SU-DHL-6 (cell line): ENCODE data around the gene PARN.
"Not testable (repeated sequence)": the region's sequence is repeated elsewhere in the genome, so short reads cannot be mapped to it uniquely, and the experiment has no call there.

Experiments used
- H2AFZ ChIP-seq: fragments of 200-600 bp; sonication (generic); 2 replicates; pipeline ENCODE4 v1.6.1; 2014; ENCODE audit warnings: low read depth, mild to moderate bottlenecking, moderate library complexity, mixed read lengths, antibody characterized with exemption, low read length; ENCODE audit not compliant: severe bottlenecking
- H3F3A ChIP-seq: fragments of 200-600 bp; shearing (Covaris generic); 2 replicates; pipeline ENCODE4 v1.6.0; 2016; ENCODE audit warnings: antibody characterized with exemption, mild to moderate bottlenecking; ENCODE audit not compliant: insufficient read depth
- H3K27ac ChIP-seq: fragments of 200-600 bp; sonication (generic); 2 replicates; pipeline ENCODE4 v1.5.1; 2016; ENCODE audit warnings: low read depth, mild to moderate bottlenecking, low read length, moderate library complexity, mixed read lengths
- H3K27me3 ChIP-seq: fragments of 200-600 bp; sonication (generic), shearing (Covaris generic); 2 replicates; pipeline ENCODE4 v1.6.0; 2014; ENCODE audit warnings: mild to moderate bottlenecking, low read length
- H3K36me3 ChIP-seq: fragments of 200-600 bp; sonication (generic); 2 replicates; pipeline ENCODE4 v1.6.1; 2014; ENCODE audit warnings: mild to moderate bottlenecking, low read length, mixed read lengths
- H3K4me2 ChIP-seq: fragments of 300-600, 200-600 bp; shearing (Covaris generic), sonication (generic); 2 replicates; pipeline ENCODE4 v1.6.0; 2014; ENCODE audit warnings: low read length, low read depth, mild to moderate bottlenecking; ENCODE audit not compliant: poor library complexity, severe bottlenecking
- H3K4me3 ChIP-seq: fragments of 200-600 bp; sonication (generic); 2 replicates; pipeline ENCODE4 v1.5.1; 2014; ENCODE audit warnings: antibody characterized with exemption, low read length, mild to moderate bottlenecking, mixed read lengths; ENCODE audit not compliant: insufficient read depth, poor library complexity, severe bottlenecking
- H3K79me2 ChIP-seq: fragments of 200-600 bp; sonication (generic); 2 replicates; pipeline ENCODE4 v1.6.1; 2014; ENCODE audit warnings: mild to moderate bottlenecking, low read length, moderate library complexity; ENCODE audit not compliant: insufficient read depth
- H3K9ac ChIP-seq: fragments of 200-600 bp; sonication (generic); 2 replicates; pipeline ENCODE4 v1.7.0; 2014; ENCODE audit warnings: mild to moderate bottlenecking, low read length
- H3K9me2 ChIP-seq: fragments of 200-600 bp; sonication (generic); replicated peaks from 2 replicates; pipeline ENCODE4 v1.6.1; 2014; ENCODE audit warnings: low read length; ENCODE audit not compliant: insufficient read depth
- H3K9me3 ChIP-seq: fragments of 200-600 bp; sonication (generic); 2 replicates; pipeline ENCODE4 v1.6.1; 2014; ENCODE audit warnings: low read length, mixed read lengths; ENCODE audit not compliant: insufficient read depth
- H4K20me1 ChIP-seq: fragments of 200-600 bp; sonication (generic); 2 replicates; pipeline ENCODE4 v1.6.1; 2014; ENCODE audit warnings: low read depth, mild to moderate bottlenecking, antibody characterized with exemption, low read length, moderate library complexity, mixed read lengths
- CTCF ChIP-seq: fragments of 200-600 bp; sonication (generic); IDR thresholded peaks from one replicate; pipeline ENCODE4 v1.5.1; 2017; ENCODE audit warnings: antibody characterized with exemption, mild to moderate bottlenecking, low read length, moderate library complexity; ENCODE audit not compliant: insufficient read depth, poor library complexity, severe bottlenecking
- EZH2phosphoT487 ChIP-seq: fragments of 200-600 bp; sonication (generic), shearing (Covaris generic); conservative IDR thresholded peaks from 2 replicates; pipeline ENCODE4 v1.6.1; 2018; ENCODE audit warnings: mild to moderate bottlenecking, antibody characterized with exemption, low read length, moderate library complexity, mixed read lengths

PARN gene

GRCh38 chr16:14420721-14421488 is 209.2 kb downstream of the PARN start:
- H3K9me3 ChIP-seq: no peaks in the 10 kb centered on the region
- no peak overlapping the region for H3K9ac ChIP-seq
- no peak for TF ChIP-seq CTCF
- TF ChIP-seq EZH2phosphoT487: no peak
- H3K4me2 ChIP-seq: no peak overlapping the region
- no peaks in the 10 kb centered on the region for H3K79me2 ChIP-seq
- H3F3A ChIP-seq: no peaks in the 10 kb centered on the region
- H3K27ac ChIP-seq: no peak overlapping the region
- H4K20me1 ChIP-seq: no peaks in the 10 kb centered on the region
- no peaks in the 10 kb centered on the region for H3K9me2 ChIP-seq
- H3K27me3 ChIP-seq: no peaks in the 10 kb centered on the region
- H2AFZ ChIP-seq: no peak overlapping the region
- no peaks in the 10 kb centered on the region for H3K36me3 ChIP-seq
- H3K4me3 ChIP-seq: no peak overlapping the region

GRCh38 chr16:14420243-14420642 is 209.8 kb downstream of the PARN start:
- not testable (repeated sequence) for H3K4me2 ChIP-seq, H3K36me3 ChIP-seq, H3K9ac ChIP-seq, H3F3A ChIP-seq, H3K79me2 ChIP-seq, H3K9me3 ChIP-seq, H4K20me1 ChIP-seq, H3K9me2 ChIP-seq, H3K27me3 ChIP-seq, H2AFZ ChIP-seq, H3K27ac ChIP-seq, H3K4me3 ChIP-seq

- H3K4me3 ChIP-seq: no peak overlapping the region
- no peak overlapping the region for H3K27ac ChIP-seq
- no peaks in the 10 kb centered on the region for H3K36me3 ChIP-seq
- H3K9me2 ChIP-seq: no peaks in the 10 kb centered on the region
- TF ChIP-seq EZH2phosphoT487 (no peak), CTCF (no peak)
- no peaks in the 10 kb centered on the region for H3F3A ChIP-seq
- H3K9ac ChIP-seq: no peak overlapping the region
- H3K9me3 ChIP-seq: no peaks in the 10 kb centered on the region
- H3K27me3 ChIP-seq: no peaks in the 10 kb centered on the region
- H2AFZ ChIP-seq: no peak overlapping the region
- no peaks in the 10 kb centered on the region for H4K20me1 ChIP-seq
- no peak overlapping the region for H3K4me2 ChIP-seq
- H3K79me2 ChIP-seq: no peaks in the 10 kb centered on the region
Measured at GRCh38 chr16:14419817-14420216, 210.2 kb downstream of the PARN start.

- Histone ChIP-seq H3K9me3 (no peaks in the 10 kb centered on the region), H3K4me2 (no peak overlapping the region), H3K9ac (no peak overlapping the region), H4K20me1 (no peaks in the 10 kb centered on the region), H3F3A (no peaks in the 10 kb centered on the region), H3K27me3 (no peaks in the 10 kb centered on the region), H3K9me2 (no peaks in the 10 kb centered on the region), H3K27ac (no peak overlapping the region), H3K4me3 (no peak overlapping the region), H2AFZ (no peak overlapping the region), H3K36me3 (no peaks in the 10 kb centered on the region), H3K79me2 (no peaks in the 10 kb centered on the region)
- TF ChIP-seq CTCF (no peak), EZH2phosphoT487 (no peak)
Measured at GRCh38 chr16:14418795-14419225, 211.2 kb downstream of the PARN start.
